Stimulated activated CD4-positive, alpha-beta T cell treated with anti-CD3 and anti-CD28 coated beads, Interleukin-15, amount 100 ng/mL, for 24 hours (primary cell): Measurements from ENCODE around the gene SGCD.

Source experiments
- DNase-seq: peaks from one replicate; pipeline ENCODE4 v3.0.0-alpha.2; 2020

The SGCD gene

GRCh38 chr5:156815988-156816599 lies 489.1 kb downstream of the SGCD start:
- peak; percentile 45 for DNase-seq
